ENCODE measurements around the gene MRTFB. TPM values are rescaled to one million over a fixed set of nuclear protein-coding genes. Genes with fewer than 3 reads are reported as not detected.

Gene MRTFB
- total RNA-seq, 6 experiments from 2014 or later = 15.7 to 23.9 (median 18.6) TPM

DNA sequence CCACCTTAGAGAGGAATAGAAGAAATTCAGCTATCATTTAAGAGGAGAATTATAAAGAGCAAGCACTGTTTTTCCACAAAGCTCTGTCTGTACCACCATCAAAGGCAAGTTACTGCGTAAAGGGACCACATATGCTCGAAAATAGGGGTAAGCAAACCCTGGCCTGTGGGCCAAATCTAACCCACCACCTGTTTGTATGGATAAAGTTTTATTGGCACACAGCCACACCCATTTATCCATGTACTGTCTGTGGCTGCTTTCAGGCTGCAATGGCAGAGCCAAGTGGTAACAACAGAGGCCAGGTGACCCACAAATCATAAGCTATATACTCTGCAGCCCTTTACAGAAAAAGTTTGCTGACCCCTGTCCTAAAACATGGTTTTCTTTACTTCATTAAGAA is 180.3 kb downstream of the MRTFB start:
- Histone ChIP-seq H3K9me3 (no peaks in the 10 kb centered on the region), H3K4me1 (no peaks in the 10 kb centered on the region), H3K27me3 (no peaks in the 10 kb centered on the region), H3K36me3 (peaks cover 0 to 62% (median 8%) of the 10 kb centered on the region in 4 donors), H3K27ac (no peak overlapping the region), H3K4me3 (no peak overlapping the region)
- ATAC-seq = no peak
- TF ChIP-seq POLR2A (IDR thresholded peaks at IDR 0.05) = no peak
- TF ChIP-seq, protein P1, sequence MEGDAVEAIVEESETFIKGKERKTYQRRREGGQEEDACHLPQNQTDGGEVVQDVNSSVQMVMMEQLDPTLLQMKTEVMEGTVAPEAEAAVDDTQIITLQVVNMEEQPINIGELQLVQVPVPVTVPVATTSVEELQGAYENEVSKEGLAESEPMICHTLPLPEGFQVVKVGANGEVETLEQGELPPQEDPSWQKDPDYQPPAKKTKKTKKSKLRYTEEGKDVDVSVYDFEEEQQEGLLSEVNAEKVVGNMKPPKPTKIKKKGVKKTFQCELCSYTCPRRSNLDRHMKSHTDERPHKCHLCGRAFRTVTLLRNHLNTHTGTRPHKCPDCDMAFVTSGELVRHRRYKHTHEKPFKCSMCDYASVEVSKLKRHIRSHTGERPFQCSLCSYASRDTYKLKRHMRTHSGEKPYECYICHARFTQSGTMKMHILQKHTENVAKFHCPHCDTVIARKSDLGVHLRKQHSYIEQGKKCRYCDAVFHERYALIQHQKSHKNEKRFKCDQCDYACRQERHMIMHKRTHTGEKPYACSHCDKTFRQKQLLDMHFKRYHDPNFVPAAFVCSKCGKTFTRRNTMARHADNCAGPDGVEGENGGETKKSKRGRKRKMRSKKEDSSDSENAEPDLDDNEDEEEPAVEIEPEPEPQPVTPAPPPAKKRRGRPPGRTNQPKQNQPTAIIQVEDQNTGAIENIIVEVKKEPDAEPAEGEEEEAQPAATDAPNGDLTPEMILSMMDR (IDR thresholded peaks at IDR 0.05) = no peak
- WGBS (ENCODE audit: insufficient coverage, low coverage, low lambda C conversion rate, missing lambda C conversion rate) = no CpG with 5 or more reads among the region's 2 CpGs
- intact Hi-C loops (cut with DNase I) = no loop called here
- DNase-seq = no peak

DNA sequence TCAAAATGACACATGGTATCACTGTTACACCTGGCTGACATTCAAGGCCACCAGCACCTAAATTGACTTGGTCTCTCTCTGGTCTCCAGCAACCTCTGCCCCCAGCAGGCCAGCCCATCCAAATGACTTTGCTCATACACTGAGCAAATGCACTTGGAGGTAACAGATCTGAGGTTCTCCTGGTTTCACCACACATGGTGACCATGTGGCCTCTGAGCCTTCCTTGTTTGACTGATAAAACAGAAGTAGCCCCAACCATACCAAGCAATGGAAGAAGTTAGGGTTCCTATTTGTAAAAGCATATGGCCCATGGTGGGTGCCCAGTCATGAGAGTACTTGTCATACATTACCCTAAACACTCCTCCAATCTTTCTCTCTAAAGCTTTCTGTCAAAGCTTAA is 181.7 kb downstream of the MRTFB start:
- H3K4me3 ChIP-seq = no peak overlapping the region
- H3K4me1 ChIP-seq = no peaks in the 10 kb centered on the region
- intact Hi-C loops (cut with DNase I) = no loop called here
- DNase-seq (no peak), ATAC-seq (no peak)
- no peaks in the 10 kb centered on the region for H3K27me3 ChIP-seq
- H3K9me3 ChIP-seq = no peaks in the 10 kb centered on the region
- TF ChIP-seq, protein P1 (IDR thresholded peaks at IDR 0.05) = no peak
- no peak for TF ChIP-seq POLR2A (IDR thresholded peaks at IDR 0.05)
- no peak overlapping the region for H3K27ac ChIP-seq
- H3K36me3 ChIP-seq = peaks cover 0 to 59% (median 5%) of the 10 kb centered on the region in 4 donors

DNA sequence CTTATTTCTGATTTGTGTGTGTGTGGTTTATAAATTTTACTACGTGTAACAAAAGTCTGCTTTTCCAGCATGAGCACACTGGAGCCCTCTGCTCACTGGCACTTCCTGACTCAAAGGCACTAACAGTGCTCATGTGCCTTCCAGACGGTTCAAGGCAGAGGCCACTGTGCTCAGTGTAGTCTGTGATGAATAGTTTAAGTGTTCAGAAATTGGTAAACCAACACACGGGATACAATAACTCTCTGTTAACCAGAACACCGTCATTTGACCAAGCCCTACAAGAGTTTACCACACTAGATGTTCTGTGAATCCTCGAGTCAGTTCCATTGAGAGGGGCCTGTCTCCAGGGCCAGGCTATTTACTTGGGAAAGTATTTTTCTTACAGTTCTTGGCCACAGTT is 191.9 kb downstream of the MRTFB start:
- intact Hi-C loops (cut with DNase I) = no loop called here
- Histone ChIP-seq H3K9me3 (no peaks in the 10 kb centered on the region), H3K27me3 (no peaks in the 10 kb centered on the region), H3K4me1 (no peaks in the 10 kb centered on the region), H3K4me3 (no peak overlapping the region), H3K36me3 (peaks cover 0 to 69% (median 25%) of the 10 kb centered on the region in 4 donors), H3K27ac (no peak overlapping the region)
- no peak for ATAC-seq
- TF ChIP-seq POLR2A (IDR thresholded peaks at IDR 0.05) = no peak
- TF ChIP-seq, protein P1 (IDR thresholded peaks at IDR 0.05) = no peak
- no peak for DNase-seq
- 94% methylated on average over 4 of the region's 5 CpGs for WGBS (ENCODE audit: insufficient coverage, low coverage, low lambda C conversion rate, missing lambda C conversion rate)

DNA sequence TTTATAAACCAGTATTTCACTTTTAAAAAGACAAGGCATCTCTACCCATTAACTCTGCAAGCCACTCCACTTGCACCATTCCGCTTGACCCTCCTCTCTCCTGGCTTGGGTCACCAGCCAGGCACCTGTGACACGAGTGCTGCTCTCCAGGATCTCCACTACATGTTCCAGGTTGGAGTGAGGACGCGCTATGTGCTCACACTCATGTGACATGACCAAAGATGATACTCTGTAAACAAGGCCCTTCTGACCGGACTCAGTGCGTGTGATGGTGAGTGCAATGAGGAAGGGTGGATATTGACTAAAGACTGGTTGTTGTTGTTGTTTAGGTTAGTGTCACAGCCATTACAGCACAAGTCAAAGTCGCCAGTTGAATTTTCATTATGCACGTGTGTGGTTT is 192.7 kb downstream of the MRTFB start:
- ATAC-seq (no peak), DNase-seq (no peak)
- TF ChIP-seq, protein P1 (IDR thresholded peaks at IDR 0.05) = no peak
- TF ChIP-seq POLR2A (IDR thresholded peaks at IDR 0.05) = no peak
- peaks cover 0 to 65% (median 24%) of the 10 kb centered on the region in 4 donors for H3K36me3 ChIP-seq
- no peaks in the 10 kb centered on the region for H3K9me3 ChIP-seq
- intact Hi-C loops (cut with DNase I) = no loop called here
- H3K27ac ChIP-seq = no peak overlapping the region
- H3K4me3 ChIP-seq = no peak overlapping the region
- WGBS (ENCODE audit: insufficient coverage, low coverage, low lambda C conversion rate, missing lambda C conversion rate) = 94% methylated on average over 8 of the region's 8 CpGs
- no peaks in the 10 kb centered on the region for H3K27me3 ChIP-seq
- H3K4me1 ChIP-seq = no peaks in the 10 kb centered on the region
